SU-DHL-6 (cell line): ENCODE results near the gene TCF12.

ENCODE experiments used
- H2AFZ ChIP-seq: fragments of 200-600 bp; sonication (generic); 2 replicates; pipeline ENCODE4 v1.6.1; 2014; ENCODE audit warnings: low read depth, mild to moderate bottlenecking, moderate library complexity, mixed read lengths, antibody characterized with exemption, low read length; ENCODE audit not compliant: severe bottlenecking
- H3F3A ChIP-seq: fragments of 200-600 bp; shearing (Covaris generic); 2 replicates; pipeline ENCODE4 v1.6.0; 2016; ENCODE audit warnings: antibody characterized with exemption, mild to moderate bottlenecking; ENCODE audit not compliant: insufficient read depth
- H3K27ac ChIP-seq: fragments of 200-600 bp; sonication (generic); 2 replicates; pipeline ENCODE4 v1.5.1; 2016; ENCODE audit warnings: low read depth, mild to moderate bottlenecking, low read length, moderate library complexity, mixed read lengths
- H3K27me3 ChIP-seq: fragments of 200-600 bp; sonication (generic), shearing (Covaris generic); 2 replicates; pipeline ENCODE4 v1.6.0; 2014; ENCODE audit warnings: mild to moderate bottlenecking, low read length
- H3K36me3 ChIP-seq: fragments of 200-600 bp; sonication (generic); 2 replicates; pipeline ENCODE4 v1.6.1; 2014; ENCODE audit warnings: mild to moderate bottlenecking, low read length, mixed read lengths
- H3K4me2 ChIP-seq: fragments of 300-600, 200-600 bp; shearing (Covaris generic), sonication (generic); 2 replicates; pipeline ENCODE4 v1.6.0; 2014; ENCODE audit warnings: low read length, low read depth, mild to moderate bottlenecking; ENCODE audit not compliant: poor library complexity, severe bottlenecking
- H3K4me3 ChIP-seq: fragments of 200-600 bp; sonication (generic); 2 replicates; pipeline ENCODE4 v1.5.1; 2014; ENCODE audit warnings: antibody characterized with exemption, low read length, mild to moderate bottlenecking, mixed read lengths; ENCODE audit not compliant: insufficient read depth, poor library complexity, severe bottlenecking
- H3K79me2 ChIP-seq: fragments of 200-600 bp; sonication (generic); 2 replicates; pipeline ENCODE4 v1.6.1; 2014; ENCODE audit warnings: mild to moderate bottlenecking, low read length, moderate library complexity; ENCODE audit not compliant: insufficient read depth
- H3K9ac ChIP-seq: fragments of 200-600 bp; sonication (generic); 2 replicates; pipeline ENCODE4 v1.7.0; 2014; ENCODE audit warnings: mild to moderate bottlenecking, low read length
- H3K9me2 ChIP-seq: fragments of 200-600 bp; sonication (generic); replicated peaks from 2 replicates; pipeline ENCODE4 v1.6.1; 2014; ENCODE audit warnings: low read length; ENCODE audit not compliant: insufficient read depth
- H3K9me3 ChIP-seq: fragments of 200-600 bp; sonication (generic); 2 replicates; pipeline ENCODE4 v1.6.1; 2014; ENCODE audit warnings: low read length, mixed read lengths; ENCODE audit not compliant: insufficient read depth
- H4K20me1 ChIP-seq: fragments of 200-600 bp; sonication (generic); 2 replicates; pipeline ENCODE4 v1.6.1; 2014; ENCODE audit warnings: low read depth, mild to moderate bottlenecking, antibody characterized with exemption, low read length, moderate library complexity, mixed read lengths
- EZH2phosphoT487 ChIP-seq: fragments of 200-600 bp; sonication (generic), shearing (Covaris generic); conservative IDR thresholded peaks from 2 replicates; pipeline ENCODE4 v1.6.1; 2018; ENCODE audit warnings: mild to moderate bottlenecking, antibody characterized with exemption, low read length, moderate library complexity, mixed read lengths
- TF ChIP-seq, protein P1 (sequence below): fragments of 200-600 bp; sonication (generic); IDR thresholded peaks from one replicate; pipeline ENCODE4 v1.5.1; 2017; ENCODE audit warnings: antibody characterized with exemption, mild to moderate bottlenecking, low read length, moderate library complexity; ENCODE audit not compliant: insufficient read depth, poor library complexity, severe bottlenecking

TCF12 gene

DNA sequence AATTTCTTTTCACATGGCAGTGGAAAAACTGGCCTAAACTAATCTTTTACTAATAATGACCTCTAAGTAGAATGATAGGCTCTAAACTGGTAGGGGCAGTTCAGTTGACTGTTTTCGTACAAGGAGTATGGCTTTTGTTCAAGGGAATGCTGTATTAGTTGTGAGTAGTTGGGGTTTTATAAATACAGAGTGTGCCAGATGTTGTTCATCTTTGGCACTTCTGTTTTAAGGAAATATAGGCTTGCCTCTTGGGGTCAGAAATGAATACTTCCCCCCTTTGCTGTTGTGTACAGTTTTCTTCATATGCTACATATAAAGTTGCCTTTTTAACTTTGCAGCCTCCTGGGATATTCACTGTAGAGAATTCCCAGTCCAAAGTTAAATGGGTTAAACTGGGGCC is 276.9 kb downstream of the TCF12 start:
- TF ChIP-seq, protein P1, sequence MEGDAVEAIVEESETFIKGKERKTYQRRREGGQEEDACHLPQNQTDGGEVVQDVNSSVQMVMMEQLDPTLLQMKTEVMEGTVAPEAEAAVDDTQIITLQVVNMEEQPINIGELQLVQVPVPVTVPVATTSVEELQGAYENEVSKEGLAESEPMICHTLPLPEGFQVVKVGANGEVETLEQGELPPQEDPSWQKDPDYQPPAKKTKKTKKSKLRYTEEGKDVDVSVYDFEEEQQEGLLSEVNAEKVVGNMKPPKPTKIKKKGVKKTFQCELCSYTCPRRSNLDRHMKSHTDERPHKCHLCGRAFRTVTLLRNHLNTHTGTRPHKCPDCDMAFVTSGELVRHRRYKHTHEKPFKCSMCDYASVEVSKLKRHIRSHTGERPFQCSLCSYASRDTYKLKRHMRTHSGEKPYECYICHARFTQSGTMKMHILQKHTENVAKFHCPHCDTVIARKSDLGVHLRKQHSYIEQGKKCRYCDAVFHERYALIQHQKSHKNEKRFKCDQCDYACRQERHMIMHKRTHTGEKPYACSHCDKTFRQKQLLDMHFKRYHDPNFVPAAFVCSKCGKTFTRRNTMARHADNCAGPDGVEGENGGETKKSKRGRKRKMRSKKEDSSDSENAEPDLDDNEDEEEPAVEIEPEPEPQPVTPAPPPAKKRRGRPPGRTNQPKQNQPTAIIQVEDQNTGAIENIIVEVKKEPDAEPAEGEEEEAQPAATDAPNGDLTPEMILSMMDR, result no peak
- no peak for TF ChIP-seq EZH2phosphoT487
- Histone ChIP-seq H3K4me3 (no peak overlapping the region), H2AFZ (no peak overlapping the region), H4K20me1 (no peaks in the 10 kb centered on the region), H3K9ac (no peak overlapping the region), H3K27me3 (no peaks in the 10 kb centered on the region), H3K4me2 (no peak overlapping the region), H3F3A (no peaks in the 10 kb centered on the region), H3K27ac (no peak overlapping the region), H3K9me3 (no peaks in the 10 kb centered on the region), H3K79me2 (no peaks in the 10 kb centered on the region), H3K36me3 (no peaks in the 10 kb centered on the region), H3K9me2 (no peaks in the 10 kb centered on the region)

DNA sequence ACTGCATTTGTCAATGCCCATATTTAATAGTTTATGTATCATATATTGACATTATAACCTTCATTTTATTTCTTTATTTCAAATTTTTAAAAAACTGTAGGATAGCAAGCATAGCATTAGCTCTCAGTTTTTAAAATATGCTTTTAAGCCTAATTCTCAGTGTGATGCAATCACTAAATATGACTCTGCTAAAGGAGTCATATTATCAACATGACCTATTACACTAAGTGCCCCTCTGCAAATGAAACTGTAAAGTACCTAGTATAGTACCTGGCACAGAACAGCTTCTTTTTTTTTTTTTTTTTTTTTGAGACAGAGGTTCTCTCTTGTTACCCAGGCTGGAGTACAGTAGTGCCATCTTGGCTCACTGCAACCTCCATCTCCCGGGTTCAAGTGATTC is 278.4 kb downstream of the TCF12 start:
- H3K27ac ChIP-seq, result no peak overlapping the region
- no peak overlapping the region for H3K9ac ChIP-seq
- no peaks in the 10 kb centered on the region for H3F3A ChIP-seq
- H3K4me3 ChIP-seq, result no peak overlapping the region
- H3K27me3 ChIP-seq, result no peaks in the 10 kb centered on the region
- no peaks in the 10 kb centered on the region for H3K9me2 ChIP-seq
- H3K36me3 ChIP-seq, result no peaks in the 10 kb centered on the region
- TF ChIP-seq, protein P1, result no peak
- no peaks in the 10 kb centered on the region for H4K20me1 ChIP-seq
- H3K79me2 ChIP-seq, result no peaks in the 10 kb centered on the region
- no peaks in the 10 kb centered on the region for H3K9me3 ChIP-seq
- no peak overlapping the region for H3K4me2 ChIP-seq
- H2AFZ ChIP-seq, result no peak overlapping the region

DNA sequence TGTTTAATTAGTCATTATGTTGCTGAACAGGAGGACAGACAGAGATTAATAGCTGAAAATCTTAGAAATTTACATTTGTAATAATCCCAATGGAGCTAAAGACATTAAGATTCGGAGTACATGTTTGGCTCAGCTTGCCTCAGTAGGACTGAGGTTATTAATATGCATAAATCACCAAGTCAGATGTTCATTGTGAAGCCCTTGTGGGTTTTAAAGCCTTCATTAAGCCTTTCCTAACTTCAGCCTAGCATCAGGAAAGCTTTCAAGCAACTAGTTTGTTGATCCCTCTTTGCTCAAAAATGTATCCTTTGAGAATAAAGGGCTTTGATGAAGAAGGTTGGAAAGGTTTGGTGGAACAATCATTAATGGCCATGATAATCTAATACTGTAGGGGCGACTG is 279.7 kb downstream of the TCF12 start:
- H4K20me1 ChIP-seq, result no peaks in the 10 kb centered on the region
- no peak overlapping the region for H3K4me3 ChIP-seq
- no peak overlapping the region for H2AFZ ChIP-seq
- H3K9ac ChIP-seq, result no peak overlapping the region
- TF ChIP-seq, protein P1, result no peak
- TF ChIP-seq EZH2phosphoT487, result no peak
- no peaks in the 10 kb centered on the region for H3F3A ChIP-seq
- no peaks in the 10 kb centered on the region for H3K79me2 ChIP-seq
- no peak overlapping the region for H3K4me2 ChIP-seq
- no peaks in the 10 kb centered on the region for H3K9me2 ChIP-seq
- H3K27me3 ChIP-seq, result no peaks in the 10 kb centered on the region
- H3K9me3 ChIP-seq, result no peaks in the 10 kb centered on the region
- no peak overlapping the region for H3K27ac ChIP-seq
- H3K36me3 ChIP-seq, result no peaks in the 10 kb centered on the region
